CD8-positive, alpha-beta memory T cell (primary cell): ENCODE results near the gene TRMT1. TPM values are rescaled to one million over a fixed set of nuclear protein-coding genes. Genes with fewer than 3 reads are reported as not detected.
A peak's percentile ranks its signal among the peaks of the same experiment; 100 is the strongest.

Experiments used
- CTCF ChIA-PET: fragments of 350-600 bp; sonication (Branson Sonifier 250); formaldehyde crosslinking; loops from one replicate; lab custom pipeline; 2021; ENCODE audit warnings: antibody characterized with exemption; lab: Charles Lee
- POLR2A ChIA-PET: fragments of 350-600 bp; sonication (Branson Sonifier 250); formaldehyde crosslinking; loops from one replicate; lab custom pipeline; 2021; ENCODE audit warnings: antibody characterized with exemption; lab: Charles Lee
- DNase-seq, 5 donors: peaks; one replicate each; pipeline versions ENCODE4 v3.0.0 to v3.0.0-alpha.2; 2020 to 2022; ENCODE audit warnings: mixed read lengths in 1 of 5
- H3K27ac ChIP-seq: one replicate; pipeline ENCODE4 v1.7.0; 2013; ENCODE audit warnings: low read depth, mild to moderate bottlenecking, low read length, moderate library complexity
- H3K27me3 ChIP-seq: 2 replicates; pipeline ENCODE4 v1.7.0; 2013; ENCODE audit warnings: low read length, mild to moderate bottlenecking; ENCODE audit not compliant: insufficient read depth, poor library complexity, severe bottlenecking
- H3K36me3 ChIP-seq: 2 replicates; pipeline ENCODE4 v1.7.0; 2013; ENCODE audit warnings: mild to moderate bottlenecking, low read length, moderate library complexity; ENCODE audit not compliant: insufficient read depth
- H3K4me1 ChIP-seq: 2 replicates; pipeline ENCODE4 v1.7.0; 2013; ENCODE audit warnings: mild to moderate bottlenecking, low read length, moderate library complexity; ENCODE audit not compliant: insufficient read depth
- H3K4me3 ChIP-seq: 2 replicates; pipeline ENCODE4 v1.7.0; 2013; ENCODE audit warnings: mild to moderate bottlenecking, low read length
- H3K9me3 ChIP-seq: 2 replicates; pipeline ENCODE4 v1.7.0; 2013; ENCODE audit warnings: mild to moderate bottlenecking, low read length
- H3K27ac Mint-ChIP-seq, 8 donors: one replicate each; pipeline ENCODE4 v1.8.0; 2020 to 2021; ENCODE audit warnings: mixed read lengths in 8 of 8, mild to moderate bottlenecking in 6 of 8, inconsistent platforms in 3 of 8, moderate library complexity in 3 of 8
- H3K27me3 Mint-ChIP-seq, 2 donors: one replicate each; pipeline ENCODE4 v1.8.0; 2020 to 2021; ENCODE audit warnings: mixed read lengths in 2 of 2, mild to moderate bottlenecking in 1 of 2, moderate library complexity in 1 of 2
- H3K36me3 Mint-ChIP-seq, 3 donors: one replicate each; pipeline ENCODE4 v1.8.0; 2020 to 2021; ENCODE audit warnings: mixed read lengths in 3 of 3, inconsistent platforms in 1 of 3, mild to moderate bottlenecking in 1 of 3
- H3K4me1 Mint-ChIP-seq, 3 donors: one replicate each; pipeline ENCODE4 v1.8.0; 2020 to 2021; ENCODE audit warnings: mixed read lengths in 3 of 3, inconsistent platforms in 1 of 3, mild to moderate bottlenecking in 1 of 3
- H3K4me3 Mint-ChIP-seq, 7 donors: one replicate each; pipeline ENCODE4 v1.8.0; 2020 to 2021; ENCODE audit warnings: mixed read lengths in 7 of 7, mild to moderate bottlenecking in 6 of 7, moderate library complexity in 4 of 7, inconsistent platforms in 2 of 7
- H3K9me3 Mint-ChIP-seq, 5 donors: one replicate each; pipeline ENCODE4 v1.8.0; 2020 to 2022; ENCODE audit warnings: mixed read lengths in 5 of 5, mild to moderate bottlenecking in 3 of 5, moderate library complexity in 2 of 5, inconsistent platforms in 1 of 5
- polyA plus RNA-seq: library from polyadenylated mRNA; unstranded; fragments of 300-500 nt; fragmentation: Illumina TruSeq; gene quantifications from one replicate; pipeline ENCODE4 v1.2.3, GENCODE V29; 2021
- total RNA-seq, 2 experiments: library from RNA; stranded (reverse); gene quantifications; one replicate each; pipeline ENCODE4 v1.2.3, GENCODE V29; 2021

The TRMT1 gene
- total and polyA plus RNA-seq, 3 experiments from 2014 or later, result 18.2 to 138 (median 138) TPM

DNA sequence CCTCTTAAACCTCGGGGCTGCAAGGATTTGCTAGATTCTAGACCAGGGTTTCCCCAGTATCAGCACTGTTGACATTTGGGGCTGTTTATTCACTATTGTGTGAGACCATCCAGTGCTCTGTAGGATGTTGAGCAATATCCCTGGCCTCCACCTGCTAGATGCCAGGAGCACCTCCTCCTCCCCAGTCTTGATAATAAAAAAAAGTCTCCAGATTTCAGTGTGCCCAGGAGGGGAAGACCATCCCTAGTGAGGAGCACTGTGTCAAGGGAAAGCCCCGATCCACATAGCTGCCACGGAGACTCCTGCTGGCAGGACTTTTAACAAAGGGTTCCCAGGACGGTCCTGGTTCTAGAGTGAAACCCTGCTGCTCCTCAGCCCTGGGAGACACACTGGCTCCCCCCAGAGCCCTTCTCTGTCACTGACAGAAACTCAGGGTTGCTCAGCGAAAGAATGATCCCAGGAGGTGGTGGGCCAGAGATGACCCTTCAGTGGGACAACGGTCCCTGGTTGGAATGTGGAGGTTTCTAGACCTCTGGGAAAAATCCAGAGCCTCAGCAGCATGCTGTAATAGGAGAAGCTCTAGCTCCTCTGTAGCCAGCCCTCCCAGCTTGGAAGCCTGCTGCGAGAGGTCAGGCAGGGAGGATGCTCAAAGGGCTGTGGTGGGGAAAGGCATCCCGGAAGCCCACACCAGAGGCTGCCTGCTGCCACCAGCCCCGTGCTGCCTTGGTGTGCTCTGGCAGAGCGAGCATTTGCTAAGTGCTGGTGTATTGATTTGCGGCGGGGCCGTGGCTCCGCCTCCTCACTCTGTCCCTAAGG, 34.1 kb downstream of the TRMT1 start:
- H3K9me3 Mint-ChIP-seq, result no peaks in the 10 kb centered on the region
- CTCF ChIA-PET, result interaction anchor here (1.2 to 2.1 kb wide), 3 partner anchors 12 to 117 kb away, joined by 3 to 8 read pairs (median 5); no protein-coding TSS in a partner anchor

GRCh38 chr19:13079542-13079986, 37.0 kb downstream of the TRMT1 start:
- H3K4me1 ChIP-seq, result no peaks in the 10 kb centered on the region
- DNase-seq, result no peak

More for the DNA sequence above, 34.1 kb downstream of the TRMT1 start:
- DNase-seq, result no peak
- Histone ChIP-seq H3K9me3 (no peaks in the 10 kb centered on the region), H3K4me1 (no peaks in the 10 kb centered on the region), H3K36me3 (no peaks in the 10 kb centered on the region), H3K4me3 (no peak overlapping the region), H3K27me3 (no peaks in the 10 kb centered on the region), H3K27ac (no peak overlapping the region)
- Mint-ChIP-seq H3K4me3 (no peak overlapping the region), H3K27me3 (peaks cover 0 to 2% of the 10 kb centered on the region in 2 donors), H3K27ac (no peak overlapping the region), H3K36me3 (no peaks in the 10 kb centered on the region), H3K4me1 (peaks cover 0 to 4% (median 0%) of the 10 kb centered on the region in 3 donors)
- POLR2A ChIA-PET, result no interaction called here

GRCh38 chr19:13078897-13079541, 37.5 kb downstream of the TRMT1 start:
- Histone ChIP-seq H3K27ac (no peak overlapping the region), H3K36me3 (no peaks in the 10 kb centered on the region), H3K4me3 (no peak overlapping the region), H3K27me3 (no peaks in the 10 kb centered on the region), H3K4me1 (no peaks in the 10 kb centered on the region), H3K9me3 (no peaks in the 10 kb centered on the region)
- Mint-ChIP-seq H3K27me3 (peaks cover 0 to 3% of the 10 kb centered on the region in 2 donors), H3K4me3 (no peak overlapping the region), H3K27ac (peak overlapping the region in 1 of 8 donors; percentile 14), H3K9me3 (no peaks in the 10 kb centered on the region), H3K36me3 (no peaks in the 10 kb centered on the region), H3K4me1 (peaks cover 0 to 4% (median 0%) of the 10 kb centered on the region in 3 donors)
- DNase-seq, result no peak
- CTCF ChIA-PET, result interaction anchor here (1.0 to 1.6 kb wide), 3 partner anchors 15 to 25 kb away, joined by 3 to 5 read pairs (median 3); no protein-coding TSS in a partner anchor
- POLR2A ChIA-PET, result no interaction called here

More at GRCh38 chr19:13079542-13079986, 37.0 kb downstream of the TRMT1 start:
- Histone ChIP-seq H3K27ac (no peak overlapping the region), H3K36me3 (no peaks in the 10 kb centered on the region), H3K9me3 (no peaks in the 10 kb centered on the region), H3K27me3 (no peaks in the 10 kb centered on the region), H3K4me3 (no peak overlapping the region)
- Mint-ChIP-seq H3K27me3 (peaks cover 0 to 3% of the 10 kb centered on the region in 2 donors), H3K36me3 (no peaks in the 10 kb centered on the region), H3K9me3 (no peaks in the 10 kb centered on the region), H3K27ac (no peak overlapping the region), H3K4me1 (peaks cover 0 to 4% (median 0%) of the 10 kb centered on the region in 3 donors), H3K4me3 (no peak overlapping the region)
- POLR2A ChIA-PET, result no interaction called here
- CTCF ChIA-PET, result interaction anchor here (1.0 to 1.6 kb wide), 3 partner anchors 14 to 25 kb away, joined by 3 to 5 read pairs (median 3); no protein-coding TSS in a partner anchor

DNA sequence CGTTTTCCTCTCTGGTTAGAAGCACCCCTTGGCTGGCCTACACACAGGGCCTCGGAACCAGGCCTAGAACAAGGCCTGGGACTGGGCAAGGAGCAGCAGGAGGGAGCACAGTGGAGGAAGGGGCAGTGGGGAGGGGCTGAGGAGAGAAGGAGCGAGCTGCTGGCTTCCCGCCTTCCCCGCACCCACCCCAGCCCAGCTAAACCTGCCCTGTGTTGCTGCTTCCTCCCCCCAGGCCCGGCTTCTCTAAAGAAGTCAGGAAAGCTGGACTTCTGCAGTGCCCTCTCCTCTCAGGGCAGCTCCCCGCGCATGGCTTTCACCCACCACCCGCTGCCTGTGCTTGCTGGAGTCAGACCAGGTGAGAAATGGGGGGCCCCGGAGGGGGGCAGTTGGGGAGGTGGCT, 38.2 kb downstream of the TRMT1 start:
- Mint-ChIP-seq H3K27me3 (peaks cover 0 to 3% of the 10 kb centered on the region in 2 donors), H3K27ac (no peak overlapping the region), H3K4me1 (peaks cover 0 to 4% (median 0%) of the 10 kb centered on the region in 3 donors), H3K4me3 (no peak overlapping the region), H3K36me3 (no peaks in the 10 kb centered on the region), H3K9me3 (no peaks in the 10 kb centered on the region)
- Histone ChIP-seq H3K4me3 (no peak overlapping the region), H3K36me3 (no peaks in the 10 kb centered on the region), H3K27me3 (no peaks in the 10 kb centered on the region), H3K9me3 (no peaks in the 10 kb centered on the region), H3K4me1 (no peaks in the 10 kb centered on the region), H3K27ac (no peak overlapping the region)
- POLR2A ChIA-PET, result no interaction called here
- CTCF ChIA-PET, result interaction anchor here (1.0 kb wide), 2 partner anchors 15 to 26 kb away, joined by 3 read pairs; no protein-coding TSS in a partner anchor
- DNase-seq, result no peak

DNA sequence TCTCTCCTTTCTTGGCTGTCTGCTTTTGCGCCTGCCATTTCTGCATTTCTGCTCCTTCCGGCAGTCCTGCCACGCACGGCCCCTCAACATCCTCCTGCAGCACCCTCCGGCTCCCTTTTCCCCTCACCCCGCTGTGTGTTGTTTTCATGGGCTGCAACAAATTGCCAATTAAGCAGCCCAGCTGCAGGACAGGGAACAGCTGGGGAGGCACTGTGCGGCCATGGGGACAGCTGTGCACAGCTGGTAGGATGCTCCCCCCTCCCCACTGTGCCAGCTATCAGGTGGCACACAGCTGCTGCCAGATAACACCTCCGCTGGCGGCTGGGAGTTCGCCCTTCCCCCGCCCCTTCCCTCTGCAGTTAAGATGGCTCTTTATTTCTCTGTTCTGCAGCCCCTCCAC, 39.3 kb downstream of the TRMT1 start:
- Mint-ChIP-seq H3K9me3 (no peaks in the 10 kb centered on the region), H3K36me3 (no peaks in the 10 kb centered on the region), H3K4me3 (no peak overlapping the region), H3K4me1 (peaks cover 0 to 4% (median 0%) of the 10 kb centered on the region in 3 donors), H3K27me3 (peaks cover 0 to 5% of the 10 kb centered on the region in 2 donors), H3K27ac (no peak overlapping the region)
- Histone ChIP-seq H3K36me3 (no peaks in the 10 kb centered on the region), H3K4me1 (no peaks in the 10 kb centered on the region), H3K4me3 (no peak overlapping the region), H3K27ac (no peak overlapping the region), H3K27me3 (no peaks in the 10 kb centered on the region), H3K9me3 (no peaks in the 10 kb centered on the region)
- DNase-seq, result no peak
- ChIA-PET POLR2A (no interaction called here), CTCF (interaction anchor here (0.9 to 1.2 kb wide), 2 partner anchors 16 to 100 kb away, joined by 4 read pairs; no protein-coding TSS in a partner anchor)

DNA sequence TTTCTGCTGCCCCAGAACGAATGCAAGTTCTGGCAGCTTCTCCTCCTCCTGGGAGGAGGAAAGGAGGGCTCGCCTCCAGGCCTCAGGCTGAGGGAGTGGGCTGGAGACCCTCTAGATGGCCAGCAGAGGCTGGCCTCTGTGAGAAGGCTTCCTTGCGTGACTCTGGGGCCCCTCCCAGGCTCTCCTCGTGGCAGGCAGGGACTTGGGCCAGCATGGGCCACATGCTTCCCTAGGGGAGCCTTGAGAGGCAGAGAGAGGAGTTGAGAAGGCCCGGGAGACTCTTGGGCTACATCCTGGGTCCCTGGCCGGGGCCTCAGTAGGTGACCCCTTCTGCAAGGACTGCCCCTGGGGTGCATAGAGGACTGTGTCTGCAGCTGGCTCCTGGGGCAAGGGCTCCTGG, 39.8 kb downstream of the TRMT1 start:
- CTCF ChIA-PET, result interaction anchor here (0.9 to 1.2 kb wide), 2 partner anchors 16 to 99 kb away, joined by 4 read pairs; no protein-coding TSS in a partner anchor
- Mint-ChIP-seq H3K4me3 (no peak overlapping the region), H3K4me1 (peaks cover 0 to 4% (median 0%) of the 10 kb centered on the region in 3 donors), H3K36me3 (no peaks in the 10 kb centered on the region), H3K27ac (no peak overlapping the region), H3K9me3 (no peaks in the 10 kb centered on the region), H3K27me3 (peaks cover 0 to 5% of the 10 kb centered on the region in 2 donors)
- H3K4me3 ChIP-seq, result no peak overlapping the region
- H3K4me1 ChIP-seq, result no peaks in the 10 kb centered on the region
- no peaks in the 10 kb centered on the region for H3K36me3 ChIP-seq
- no peak overlapping the region for H3K27ac ChIP-seq
- POLR2A ChIA-PET, result no interaction called here
- no peak for DNase-seq
- H3K9me3 ChIP-seq, result no peaks in the 10 kb centered on the region
- no peaks in the 10 kb centered on the region for H3K27me3 ChIP-seq

DNA sequence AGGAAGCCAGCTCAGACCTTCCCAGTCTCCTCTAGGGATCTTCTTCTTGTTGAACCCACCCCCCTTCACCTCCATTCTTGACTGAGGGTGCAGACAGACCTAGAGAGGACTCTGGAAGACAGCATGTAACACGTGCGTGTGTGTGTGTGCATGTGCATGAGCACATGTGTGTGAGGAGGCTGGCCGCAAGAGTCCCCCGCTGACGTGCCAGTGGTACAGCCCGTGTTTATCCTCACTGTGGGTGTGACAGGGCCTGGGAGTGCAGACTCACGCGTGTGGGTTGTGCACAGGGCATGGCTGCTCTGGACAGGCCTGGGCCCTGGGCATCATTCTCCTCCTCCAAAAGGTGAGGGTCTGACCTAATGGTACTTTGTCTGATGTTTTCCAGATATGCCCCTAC, 40.2 kb downstream of the TRMT1 start:
- H3K27me3 Mint-ChIP-seq, result peaks cover 0 to 5% of the 10 kb centered on the region in 2 donors
- Histone ChIP-seq H3K4me1 (no peaks in the 10 kb centered on the region), H3K4me3 (no peak overlapping the region), H3K27ac (no peak overlapping the region), H3K9me3 (no peaks in the 10 kb centered on the region), H3K27me3 (no peaks in the 10 kb centered on the region), H3K36me3 (no peaks in the 10 kb centered on the region)
- no peak overlapping the region for H3K27ac Mint-ChIP-seq
- CTCF ChIA-PET, result no interaction called here
- DNase-seq, result no peak
- no peaks in the 10 kb centered on the region for H3K9me3 Mint-ChIP-seq
- H3K4me3 Mint-ChIP-seq, result no peak overlapping the region
- peaks cover 0 to 4% (median 0%) of the 10 kb centered on the region in 3 donors for H3K4me1 Mint-ChIP-seq
- no peaks in the 10 kb centered on the region for H3K36me3 Mint-ChIP-seq
- POLR2A ChIA-PET, result no interaction called here
